ENCODE results near the gene HCAR1.
"Not testable (repeated sequence)": the region's sequence is repeated elsewhere in the genome, so short reads cannot be mapped to it uniquely, and the experiment has no call there.

HCAR1 gene, protein sequence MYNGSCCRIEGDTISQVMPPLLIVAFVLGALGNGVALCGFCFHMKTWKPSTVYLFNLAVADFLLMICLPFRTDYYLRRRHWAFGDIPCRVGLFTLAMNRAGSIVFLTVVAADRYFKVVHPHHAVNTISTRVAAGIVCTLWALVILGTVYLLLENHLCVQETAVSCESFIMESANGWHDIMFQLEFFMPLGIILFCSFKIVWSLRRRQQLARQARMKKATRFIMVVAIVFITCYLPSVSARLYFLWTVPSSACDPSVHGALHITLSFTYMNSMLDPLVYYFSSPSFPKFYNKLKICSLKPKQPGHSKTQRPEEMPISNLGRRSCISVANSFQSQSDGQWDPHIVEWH

DNA sequence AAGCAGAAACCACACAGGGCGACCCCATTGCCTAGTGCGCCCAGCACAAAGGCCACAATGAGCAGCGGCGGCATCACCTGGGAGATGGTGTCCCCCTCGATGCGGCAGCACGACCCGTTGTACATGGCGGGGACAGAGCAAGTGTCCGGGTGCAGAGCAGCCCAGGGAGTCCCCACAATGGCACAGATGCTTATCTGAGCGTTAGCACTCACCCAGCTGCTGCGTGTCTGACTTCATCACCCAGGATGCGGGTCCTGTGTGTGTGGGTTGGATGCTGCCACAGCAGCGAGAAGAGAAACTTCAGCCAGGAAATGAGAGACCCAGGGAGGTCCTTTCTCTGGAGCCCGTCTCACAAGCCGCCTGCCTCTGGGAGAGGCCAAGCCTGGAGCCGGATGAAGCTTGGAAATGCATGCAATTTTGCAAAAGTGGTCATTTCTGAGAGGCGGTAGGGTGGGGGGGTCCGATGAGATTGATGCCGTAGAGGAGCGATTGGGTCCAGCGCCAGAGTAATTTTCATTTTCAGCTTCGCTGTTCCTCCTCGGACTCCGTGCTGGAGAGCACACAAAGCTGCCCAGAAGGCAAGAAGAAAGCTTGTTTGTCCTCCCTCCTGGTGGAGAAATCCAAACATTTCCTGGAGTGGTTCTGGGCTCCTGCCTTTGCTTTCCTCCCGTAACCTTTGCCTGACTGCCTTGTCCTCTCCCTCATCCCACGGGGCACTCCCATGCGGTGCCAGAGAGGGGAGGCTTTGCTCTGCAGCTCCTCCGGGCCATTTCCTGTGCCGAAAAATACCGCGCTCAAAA, at the start of gene HCAR1:
HCAR1 (minus strand) TSS at position 630 of the 800 bp plus-strand sequence; CDS start at position 125, 505 bp downstream.
- no peak for TF ChIP-seq POLR2A (IDR thresholded peaks at IDR 0.05; ENCODE audit: low read length)
- DNase-seq: no peak

DNA sequence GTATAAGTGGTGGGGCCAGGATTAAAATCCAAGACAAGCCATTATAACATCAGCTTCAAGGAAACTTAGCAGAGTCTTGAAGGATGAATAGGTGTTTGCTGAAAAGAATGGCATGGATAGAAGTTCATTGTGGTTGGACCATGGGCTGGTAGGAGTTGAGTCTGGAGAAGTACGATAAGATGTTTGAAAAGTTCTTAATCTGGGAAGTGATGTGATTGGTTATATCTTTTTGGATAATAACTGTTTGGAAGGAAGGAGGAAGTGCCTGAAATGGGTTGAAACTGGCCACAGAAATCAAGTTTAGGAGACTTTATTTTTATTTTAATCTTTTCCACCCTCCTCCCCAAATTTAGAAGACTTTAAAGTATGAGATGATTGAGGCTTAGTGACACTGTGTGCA, 26.9 kb upstream of the HCAR1 start:
- TF ChIP-seq GATA1 (IDR thresholded peaks at IDR 0.05; ENCODE audit: low read depth, low read length) (no peak), POLR2A (IDR thresholded peaks at IDR 0.05; ENCODE audit: low read length) (no peak)

DNA sequence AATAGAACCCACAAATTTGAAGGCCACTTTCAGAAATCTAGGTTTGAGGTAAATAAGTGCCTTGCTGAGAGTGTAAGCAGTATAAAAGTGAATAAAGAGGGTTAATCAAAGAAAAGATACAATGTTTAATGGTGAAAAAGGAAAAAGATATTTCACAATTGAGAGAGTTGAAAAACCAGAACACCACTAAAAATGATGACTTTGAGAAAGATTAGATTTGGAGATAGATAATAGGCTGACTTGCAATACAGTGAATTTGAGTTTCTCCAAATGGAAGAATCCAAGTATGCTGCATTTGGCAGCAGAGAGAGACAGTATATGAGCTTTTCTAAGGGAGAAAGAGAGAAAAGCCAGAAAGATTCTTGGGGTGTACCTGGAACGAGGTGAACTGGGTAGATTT, 24.1 kb upstream of the HCAR1 start:
- no peak for TF ChIP-seq POLR2A (IDR thresholded peaks at IDR 0.05; ENCODE audit: low read length)
- TF ChIP-seq GATA1 (IDR thresholded peaks at IDR 0.05; ENCODE audit: low read depth, low read length): no peak
- DNase-seq: no peak

More for the DNA sequence above, 26.9 kb upstream of the HCAR1 start:
- DNase-seq: peak in 1 of 2 experiments; percentile 19

DNA sequence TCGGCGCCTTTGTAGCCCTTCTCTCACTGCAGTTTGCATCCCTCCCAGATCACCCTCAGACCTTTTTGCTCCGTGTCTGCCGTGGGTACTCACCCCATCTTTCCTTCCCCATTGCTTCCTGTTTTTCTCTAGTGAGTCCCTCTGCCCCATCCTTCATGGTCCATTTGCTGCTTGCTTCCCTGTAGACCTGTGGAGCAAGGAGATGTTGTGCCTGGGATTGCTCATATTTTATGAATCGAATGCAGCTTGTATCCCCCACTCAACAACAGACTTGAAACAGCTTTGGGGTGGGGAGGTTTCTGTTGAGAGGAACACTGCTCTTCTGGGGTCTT, 22.6 kb upstream of the HCAR1 start:
- TF ChIP-seq POLR2A (IDR thresholded peaks at IDR 0.05; ENCODE audit: low read length) (no peak), GATA1 (IDR thresholded peaks at IDR 0.05; ENCODE audit: low read depth, low read length) (no peak)
- DNase-seq: no peak

DNA sequence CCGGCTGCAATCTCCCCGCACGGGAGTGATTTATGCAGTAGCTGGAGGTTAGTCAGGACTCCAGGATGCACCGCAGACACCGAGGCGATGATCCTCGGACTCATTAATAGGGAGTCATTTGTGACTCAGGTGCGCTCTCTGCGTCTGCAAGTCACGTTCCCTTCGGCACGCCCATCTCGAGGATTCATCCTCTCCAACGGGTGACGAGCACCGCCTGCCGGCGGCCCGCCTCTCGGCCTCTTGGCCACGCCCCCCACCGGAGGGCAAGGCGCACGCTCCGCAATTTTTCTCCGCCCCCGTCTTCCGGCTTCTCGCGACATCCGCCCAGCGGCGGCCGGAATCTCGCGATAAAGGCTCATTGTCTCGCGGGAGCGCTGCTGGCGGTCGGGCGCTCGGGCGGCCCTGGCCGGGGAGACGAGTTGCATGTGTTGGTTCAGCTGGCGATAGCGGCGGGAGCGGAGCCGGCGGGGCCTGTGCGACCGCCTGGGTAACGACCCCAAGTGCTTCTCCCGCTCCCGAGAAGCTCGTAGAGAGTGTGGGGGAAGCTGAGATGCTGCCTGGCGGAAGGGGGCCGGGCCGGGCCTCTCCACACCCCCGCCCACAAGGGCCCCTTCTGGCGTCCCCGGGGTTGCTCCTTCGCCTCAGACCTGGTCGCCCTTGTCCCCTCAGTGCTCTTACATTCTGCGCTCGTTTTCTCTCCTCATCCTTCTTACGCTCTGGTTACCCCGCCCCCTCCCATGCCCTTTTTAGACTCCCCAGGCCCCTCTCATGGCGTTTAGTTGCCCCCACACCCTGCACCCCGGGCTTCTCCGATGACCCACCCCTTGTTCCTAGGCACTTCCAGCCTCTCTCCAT, 22.0 kb upstream of the HCAR1 start, which contains the start of gene DENR:
DENR (plus strand) TSS at position 361 of the 855 bp plus-strand sequence. CDS start 878 bp downstream, outside the sequence.
- peak; percentile 98 to 100 for DNase-seq
- TF ChIP-seq GATA1 (IDR thresholded peaks at IDR 0.05; ENCODE audit: low read depth, low read length) (no peak), POLR2A (IDR thresholded peaks at IDR 0.05; ENCODE audit: low read length) (peak; percentile 91)

DNA sequence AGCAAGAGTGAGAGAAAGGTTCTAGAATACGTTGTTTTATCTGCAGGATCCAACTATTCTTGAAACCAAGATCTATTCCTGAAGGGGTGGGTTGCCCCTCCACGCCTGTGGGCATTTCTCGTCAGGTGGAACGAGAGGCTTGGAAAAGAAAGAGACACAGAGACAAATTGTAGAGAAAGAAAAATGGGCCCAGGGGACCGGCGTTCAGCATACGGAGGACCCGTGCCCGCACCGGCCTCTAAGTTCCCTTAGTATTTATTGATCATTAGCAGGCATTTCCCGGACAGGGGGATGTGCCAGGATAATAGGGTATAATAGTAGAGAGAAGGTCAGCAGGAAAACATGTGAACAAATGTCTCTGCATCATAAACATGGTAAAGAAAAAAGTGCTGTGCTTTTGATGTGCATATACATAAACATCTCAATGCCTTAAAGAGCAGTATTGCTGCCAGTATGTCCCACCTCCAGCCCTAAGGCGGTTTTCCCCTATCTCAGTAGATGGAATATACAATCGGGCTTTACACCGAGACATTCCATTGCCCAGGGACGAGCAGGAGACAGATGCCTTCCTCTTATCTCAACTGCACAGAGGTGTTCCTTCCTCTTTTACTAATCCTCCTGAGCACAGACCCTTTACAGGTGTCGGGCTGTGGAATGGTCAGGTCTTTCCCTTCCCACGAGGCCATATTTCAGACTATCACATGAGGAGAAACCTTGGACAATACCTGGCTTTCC, 20.3 kb upstream of the HCAR1 start:
- DNase-seq: not testable (repeated sequence)

DNA sequence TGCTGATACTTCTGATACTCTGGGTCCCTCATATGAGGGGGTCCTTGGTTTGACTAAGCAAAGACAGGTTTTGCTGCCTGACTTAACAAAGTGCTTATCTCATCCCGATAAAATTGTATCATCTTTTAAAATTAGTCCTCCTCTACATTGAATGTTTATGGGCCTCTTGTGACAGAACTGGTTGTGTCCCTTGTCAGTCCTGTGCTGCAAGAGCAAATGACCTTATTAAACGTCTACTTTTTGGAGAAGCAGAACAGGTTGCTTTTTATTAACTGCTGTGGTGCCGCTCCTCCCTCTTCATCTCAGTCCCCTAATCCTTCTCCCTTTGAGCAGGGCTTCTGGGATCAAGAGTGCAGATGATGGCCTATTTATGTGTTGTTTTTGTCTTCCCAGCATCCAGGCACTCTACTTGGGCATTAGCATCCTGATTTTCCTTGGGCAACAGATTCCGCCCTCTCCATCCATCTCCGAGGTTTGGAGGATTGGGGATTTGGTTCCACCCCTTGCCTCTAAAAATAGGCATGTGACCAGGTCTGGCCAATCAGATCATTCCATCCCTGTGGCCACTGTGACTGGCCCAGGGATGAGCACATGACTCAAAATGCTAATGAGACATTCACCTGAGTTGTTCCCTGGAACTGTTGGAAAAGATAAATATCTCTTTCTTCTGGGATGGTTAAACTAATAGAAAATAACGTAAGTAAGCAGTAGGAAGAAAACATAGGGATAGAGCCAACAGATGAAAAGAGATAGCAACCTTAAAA, 19.1 kb upstream of the HCAR1 start:
- DNase-seq: peak in 1 of 2 experiments; percentile 11
- no peak for TF ChIP-seq GATA1 (IDR thresholded peaks at IDR 0.05; ENCODE audit: low read depth, low read length)

DNA sequence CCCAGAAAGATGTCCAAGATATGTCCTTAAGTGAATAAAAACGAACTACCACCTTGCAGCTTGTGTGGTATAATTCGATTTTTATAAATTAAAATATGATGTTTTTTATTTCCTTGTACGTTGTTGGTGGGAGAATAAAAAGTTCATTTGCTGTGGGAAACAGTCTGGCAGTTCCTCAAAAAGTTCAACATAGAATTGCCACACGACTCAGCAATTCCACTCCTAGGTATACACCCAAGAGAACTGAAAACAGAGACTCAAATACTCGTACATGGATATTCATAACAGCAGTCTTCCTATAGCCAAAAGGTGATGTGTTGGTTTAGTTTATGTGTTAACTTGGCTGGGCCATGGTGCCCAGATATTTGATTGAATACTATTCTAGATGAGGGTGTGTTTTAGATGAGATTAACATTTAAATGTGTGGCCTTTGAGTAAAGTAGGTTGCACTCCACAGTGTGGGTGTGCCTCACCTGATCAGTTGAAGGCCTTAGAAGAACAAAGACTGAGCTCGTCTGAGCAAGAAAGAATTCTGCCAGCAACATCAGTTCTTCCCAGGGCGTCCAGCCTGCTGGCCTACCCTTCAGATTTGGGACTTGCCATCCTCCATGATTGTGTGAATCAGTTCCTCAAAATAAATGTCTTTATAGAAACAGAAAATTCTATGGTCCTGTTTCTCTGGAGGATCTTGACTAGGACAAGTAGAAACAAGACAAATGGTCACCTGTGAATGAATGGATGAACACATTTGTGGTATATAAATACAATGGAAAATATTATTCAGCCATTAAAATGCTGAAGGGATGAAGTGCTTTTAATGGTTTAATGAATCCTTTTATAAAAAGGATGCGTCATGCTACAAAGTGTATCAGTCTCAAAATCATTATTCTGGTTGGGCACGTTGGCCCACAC, 16.8 kb upstream of the HCAR1 start:
- no peak for DNase-seq
- TF ChIP-seq GATA1 (IDR thresholded peaks at IDR 0.05; ENCODE audit: low read depth, low read length): no peak
- no peak for TF ChIP-seq POLR2A (IDR thresholded peaks at IDR 0.05; ENCODE audit: low read length)

DNA sequence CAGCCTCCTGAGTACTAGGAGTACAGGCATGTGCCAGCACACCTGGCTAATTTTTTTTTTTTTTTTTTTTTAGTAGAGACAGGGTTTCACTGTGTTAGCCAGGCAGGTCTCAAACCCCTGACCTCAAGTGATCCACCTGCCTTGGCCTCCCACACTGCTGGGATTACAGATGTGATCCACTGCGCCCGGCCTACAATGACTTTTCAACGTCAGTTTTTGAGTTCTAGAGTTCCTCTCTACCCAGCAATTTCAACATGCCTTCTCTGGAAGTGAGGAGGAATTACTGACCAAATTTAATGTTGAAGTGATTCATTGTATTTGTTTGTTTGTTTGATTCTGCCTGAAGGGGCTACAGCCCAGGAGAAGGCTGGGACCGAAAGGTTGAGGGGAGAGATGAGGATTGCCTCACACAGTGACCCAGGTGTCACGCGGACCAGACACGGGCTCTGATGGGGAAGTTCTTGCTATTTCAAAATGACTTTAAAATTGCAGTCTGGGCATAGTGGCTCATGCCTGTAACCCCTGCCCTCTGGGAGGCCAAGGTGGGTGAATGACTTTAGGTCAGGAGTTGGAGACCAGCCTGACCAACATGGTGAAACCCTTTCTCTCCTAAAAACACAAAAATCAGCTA, 13.4 kb upstream of the HCAR1 start:
- TF ChIP-seq POLR2A (IDR thresholded peaks at IDR 0.05; ENCODE audit: low read length) (no peak), GATA1 (IDR thresholded peaks at IDR 0.05; ENCODE audit: low read depth, low read length) (no peak)
- DNase-seq: no peak

DNA sequence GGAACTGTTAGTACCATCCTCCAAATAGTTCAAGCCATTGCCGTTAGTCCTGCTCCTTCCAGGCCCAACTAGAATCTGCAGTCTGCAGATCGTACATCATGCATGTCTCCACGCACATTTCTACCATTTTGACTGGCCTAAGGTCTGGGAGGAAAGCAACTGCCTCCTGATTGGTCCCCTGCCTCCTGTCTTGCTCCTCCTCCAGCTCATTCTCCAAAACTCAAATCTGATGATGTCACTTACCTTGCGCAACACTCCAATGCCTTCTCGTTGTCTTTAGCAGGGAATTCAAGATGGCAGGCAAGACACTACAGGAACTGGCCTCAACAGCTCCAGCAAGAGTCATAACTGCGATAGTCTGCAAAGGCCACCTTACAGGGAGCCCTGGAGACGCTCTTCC, 9.7 kb upstream of the HCAR1 start:
- TF ChIP-seq POLR2A (IDR thresholded peaks at IDR 0.05; ENCODE audit: low read length) (no peak), GATA1 (IDR thresholded peaks at IDR 0.05; ENCODE audit: low read depth, low read length) (no peak)
- peak in 1 of 2 experiments; percentile 23 for DNase-seq

DNA sequence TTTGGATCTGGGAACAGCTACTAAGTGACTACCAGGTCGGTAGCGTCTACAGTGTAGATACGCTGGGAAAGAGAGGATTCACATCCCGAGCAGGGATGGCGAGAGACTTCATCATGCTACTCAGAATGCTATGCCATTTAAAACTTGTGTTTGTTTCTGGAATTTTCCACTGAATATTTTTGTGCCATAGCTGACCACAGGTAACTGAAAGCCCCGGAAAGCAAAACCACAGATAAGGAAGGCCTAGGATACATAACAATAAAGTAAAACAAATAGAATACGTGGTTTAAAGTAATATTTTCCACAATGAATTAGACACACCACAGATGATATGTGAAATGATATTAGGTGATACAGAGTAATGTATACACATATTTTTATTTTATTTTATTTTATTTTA, 7.9 kb upstream of the HCAR1 start:
- DNase-seq: no peak

More for the DNA sequence above, 7.9 kb upstream of the HCAR1 start:
- no peak for TF ChIP-seq GATA1 (IDR thresholded peaks at IDR 0.05; ENCODE audit: low read depth, low read length)
- no peak for TF ChIP-seq POLR2A (IDR thresholded peaks at IDR 0.05; ENCODE audit: low read length)
